HG02852 (cell line): ENCODE data around the gene RPIA.
"Not testable (repeated sequence)": the region's sequence is repeated elsewhere in the genome, so short reads cannot be mapped to it uniquely, and the experiment has no call there.

ENCODE experiments used
- ATAC-seq: cut with Tn5 transposase; IDR thresholded peaks from one replicate; pipeline ENCODE4 v1.9.1; 2021; ENCODE audit warnings: mild to moderate bottlenecking, moderate library complexity; ENCODE audit not compliant: unreplicated experiment

Gene RPIA

GRCh38 chr2:88765154-88765888 lies 73.8 kb downstream of the RPIA start:
- peak; percentile 83 for ATAC-seq

GRCh38 chr2:88765889-88766481 lies 74.5 kb downstream of the RPIA start:
- ATAC-seq: peak; percentile 20

- no peak for ATAC-seq
These were observed 78.5 kb downstream of the RPIA start for GRCh38 chr2:88770016-88770415.

GRCh38 chr2:88773233-88774028 lies 82.0 kb downstream of the RPIA start:
- not testable (repeated sequence) for ATAC-seq

GRCh38 chr2:88789213-88789612 lies 97.7 kb downstream of the RPIA start:
- not testable (repeated sequence) for ATAC-seq

- not testable (repeated sequence) for ATAC-seq
These were observed 104.5 kb downstream of the RPIA start for GRCh38 chr2:88795932-88796331.

GRCh38 chr2:88796523-88796922 lies 105.0 kb downstream of the RPIA start:
- ATAC-seq: not testable (repeated sequence)

GRCh38 chr2:88797164-88797563 lies 105.7 kb downstream of the RPIA start:
- not testable (repeated sequence) for ATAC-seq
